IMR-90 (cell line): ENCODE data around the gene LILRB2. TPM values are rescaled to one million over a fixed set of nuclear protein-coding genes. Genes with fewer than 3 reads are reported as not detected.

Experiments
- ATAC-seq: fragments of 200-7000 bp; cut with Tn5 transposase; 2 replicates; pipeline ENCODE4 v1.9.1; 2020; ENCODE audit warnings: low read depth, mild to moderate bottlenecking, moderate library complexity
- BruUV-seq: library from RNA; stranded (reverse); fragments of 400-500 nt; replicated peaks from 2 replicates; lab custom pipeline; 2021; lab: Mats Ljungman, UMichigan
- CTCF ChIA-PET: fragments of 300-600 bp; formaldehyde crosslinking; extraction: SDS; loops from one replicate; lab custom pipeline; 2021; ENCODE audit warnings: antibody characterized with exemption; lab: Yijun Ruan, JAX
- POLR2A ChIA-PET: fragments of 300-600 bp; sonication (Branson Sonifier 250); formaldehyde crosslinking; loops from one replicate; lab custom pipeline; 2022; ENCODE audit warnings: antibody characterized with exemption; ENCODE audit not compliant: unreplicated experiment; lab: Charles Lee
- DNase-seq: peaks from one replicate; pipeline ENCODE4 v3.0.0; 2013
- H2AFZ ChIP-seq: replicated peaks from 2 replicates; pipeline ENCODE3; 2013; ENCODE audit warnings: low read length, mild to moderate bottlenecking; ENCODE audit not compliant: poor library complexity
- H2AK5ac ChIP-seq: 2 replicates; pipeline ENCODE4 v1.6.1; 2013; ENCODE audit warnings: low read depth, low read length, inconsistent platforms
- H2AK9ac ChIP-seq: replicated peaks from 2 replicates; pipeline ENCODE3; 2013; ENCODE audit warnings: mild to moderate bottlenecking, low read depth, low read length, moderate library complexity; ENCODE audit not compliant: poor library complexity
- H2BK120ac ChIP-seq: 2 replicates; pipeline ENCODE4 v1.6.1; 2013; ENCODE audit warnings: low read depth, low read length, inconsistent platforms
- H2BK15ac ChIP-seq: 3 replicates; pipeline ENCODE4 v1.6.1; 2013; ENCODE audit warnings: low read depth, low read length, inconsistent platforms
- H2BK20ac ChIP-seq: 2 replicates; pipeline ENCODE4 v1.6.1; 2013; ENCODE audit warnings: low read depth, mild to moderate bottlenecking, inconsistent platforms, low read length, moderate library complexity
- H2BK5ac ChIP-seq: 2 replicates; pipeline ENCODE4 v1.6.1; 2013; ENCODE audit warnings: mild to moderate bottlenecking, low read depth, low read length, inconsistent platforms; ENCODE audit not compliant: poor library complexity, severe bottlenecking
- H3K14ac ChIP-seq: replicated peaks from 2 replicates; pipeline ENCODE4 v1.6.1; 2013; ENCODE audit warnings: low read depth, low read length, inconsistent platforms
- H3K18ac ChIP-seq: 2 replicates; pipeline ENCODE4 v1.6.1; 2013; ENCODE audit warnings: low read depth, low read length, control low read depth
- H3K23ac ChIP-seq: 2 replicates; pipeline ENCODE4 v1.6.1; 2013; ENCODE audit warnings: low read depth, low read length, inconsistent platforms
- H3K27ac ChIP-seq: 2 replicates; pipeline ENCODE4 v1.5.1; 2013; ENCODE audit warnings: mild to moderate bottlenecking, control low read depth, low read length; ENCODE audit not compliant: insufficient read depth
- H3K27me3 ChIP-seq: 2 replicates; pipeline ENCODE4 v1.6.1; 2013; ENCODE audit warnings: low read length; ENCODE audit not compliant: control insufficient read depth, insufficient read depth
- H3K36me3 ChIP-seq: 2 replicates; pipeline ENCODE4 v1.6.1; 2013; ENCODE audit warnings: low read length, mixed read lengths; ENCODE audit not compliant: control insufficient read depth, insufficient read depth
- H3K4ac ChIP-seq: 2 replicates; pipeline ENCODE4 v1.6.1; 2013; ENCODE audit warnings: low read depth, low read length, inconsistent platforms
- H3K4me1 ChIP-seq: 2 replicates; pipeline ENCODE4 v1.6.1; 2013; ENCODE audit warnings: low read length, mixed read lengths; ENCODE audit not compliant: control insufficient read depth, insufficient read depth
- H3K4me2 ChIP-seq: 2 replicates; pipeline ENCODE4 v1.6.1; 2013; ENCODE audit warnings: low read depth, mild to moderate bottlenecking, control low read depth, low read length, moderate library complexity
- H3K4me3 ChIP-seq: 2 replicates; pipeline ENCODE4 v1.5.1; 2013; ENCODE audit warnings: low read depth, mild to moderate bottlenecking, control low read depth, low read length, moderate library complexity; ENCODE audit not compliant: insufficient read depth
- H3K56ac ChIP-seq: 2 replicates; pipeline ENCODE4 v1.6.1; 2013; ENCODE audit warnings: low read length, inconsistent platforms; ENCODE audit not compliant: insufficient read depth; ENCODE audit errors: extremely low read depth
- H3K79me1 ChIP-seq, 2 experiments: 2 replicates each; pipeline ENCODE4 v1.6.1; 2013; ENCODE audit warnings: low read length in 2 of 2, inconsistent platforms in 1 of 2, low read depth in 1 of 2
- H3K9ac ChIP-seq: 2 replicates; pipeline ENCODE4 v1.6.1; 2013; ENCODE audit warnings: low read depth, low read length, control low read depth
- H3K9me1 ChIP-seq: 2 replicates; pipeline ENCODE4 v1.6.1; 2013; ENCODE audit warnings: low read length, inconsistent platforms; ENCODE audit not compliant: insufficient read depth
- H3K9me3 ChIP-seq: 2 replicates; pipeline ENCODE4 v1.6.1; 2013; ENCODE audit warnings: low read length; ENCODE audit not compliant: control insufficient read depth, insufficient read depth
- H4K20me1 ChIP-seq: 2 replicates; pipeline ENCODE4 v1.6.1; 2013; ENCODE audit warnings: low read length, inconsistent platforms; ENCODE audit not compliant: insufficient read depth
- H4K5ac ChIP-seq: 2 replicates; pipeline ENCODE4 v1.6.1; 2013; ENCODE audit warnings: mild to moderate bottlenecking, low read depth, low read length, control low read depth
- H4K8ac ChIP-seq, 2 experiments: 2 replicates each; pipeline ENCODE4 v1.6.1; 2013; ENCODE audit warnings: low read depth in 2 of 2, low read length in 2 of 2, control low read depth in 1 of 2, inconsistent platforms in 1 of 2
- H4K91ac ChIP-seq: 2 replicates; pipeline ENCODE4 v1.6.1; 2013; ENCODE audit warnings: low read depth, low read length, inconsistent platforms; ENCODE audit not compliant: insufficient read depth
- BHLHE40 ChIP-seq: fragments of 150-350 bp; IDR thresholded peaks from 2 replicates; pipeline ENCODE4 v1.6.1; 2016; ENCODE audit warnings: mild to moderate bottlenecking, low read depth, low read length
- CEBPB ChIP-seq: IDR thresholded peaks from 2 replicates; pipeline ENCODE4 v1.6.1; 2012; ENCODE audit warnings: low read depth, low read length, improper control_type of control experiment
- CHD1 ChIP-seq: IDR thresholded peaks from 2 replicates; pipeline ENCODE4 v1.6.1; 2012; ENCODE audit warnings: low read depth, low read length, improper control_type of control experiment
- CTCF ChIP-seq: conservative IDR thresholded peaks from 2 replicates; pipeline ENCODE4 v1.5.1; 2012; ENCODE audit warnings: mild to moderate bottlenecking, low read depth, low read length, improper control_type of control experiment
- ELK1 ChIP-seq: fragments of 150-350 bp; IDR thresholded peaks from 2 replicates; pipeline ENCODE4 v1.6.1; 2016; ENCODE audit warnings: low read depth, mild to moderate bottlenecking, low read length, moderate library complexity, borderline replicate concordance
- FOS ChIP-seq: fragments of 150-350 bp; IDR thresholded peaks from 2 replicates; pipeline ENCODE4 v1.6.1; 2016; ENCODE audit warnings: low read depth, low read length
- MAFK ChIP-seq: IDR thresholded peaks from 2 replicates; pipeline ENCODE4 v1.6.1; 2012; ENCODE audit warnings: low read depth, low read length, improper control_type of control experiment
- MAZ ChIP-seq: IDR thresholded peaks from 2 replicates; pipeline ENCODE4 v1.6.1; 2012; ENCODE audit warnings: low read depth, mild to moderate bottlenecking, low read length, improper control_type of control experiment, moderate library complexity, borderline replicate concordance
- MXI1 ChIP-seq: IDR thresholded peaks from 2 replicates; pipeline ENCODE4 v1.6.1; 2012; ENCODE audit warnings: low read depth, mild to moderate bottlenecking, low read length, moderate library complexity, borderline replicate concordance
- NFE2L2 ChIP-seq: fragments of 150-350 bp; IDR thresholded peaks from 2 replicates; pipeline ENCODE4 v1.6.1; 2016; ENCODE audit warnings: low read depth, mild to moderate bottlenecking, low read length
- POLR2A ChIP-seq: IDR thresholded peaks from 2 replicates; pipeline ENCODE4 v1.6.1; 2012; ENCODE audit warnings: mild to moderate bottlenecking, low read depth, low read length
- RAD21 ChIP-seq: IDR thresholded peaks from 2 replicates; pipeline ENCODE4 v1.6.1; 2012; ENCODE audit warnings: low read length, improper control_type of control experiment
- RCOR1 ChIP-seq: IDR thresholded peaks from 2 replicates; pipeline ENCODE4 v1.6.1; 2012; ENCODE audit warnings: mild to moderate bottlenecking, low read length, improper control_type of control experiment; ENCODE audit not compliant: insufficient replicate concordance
- RFX5 ChIP-seq: IDR thresholded peaks from 2 replicates; pipeline ENCODE4 v1.8.0; 2012; ENCODE audit warnings: low read depth, mild to moderate bottlenecking, low read length, moderate library complexity
- SMC3 ChIP-seq: fragments of 150-350 bp; IDR thresholded peaks from 2 replicates; pipeline ENCODE4 v1.6.1; 2016; ENCODE audit warnings: low read depth, mild to moderate bottlenecking, antibody characterized with exemption, low read length, moderate library complexity
- USF2 ChIP-seq: fragments of 150-350 bp; IDR thresholded peaks from 2 replicates; pipeline ENCODE4 v1.6.1; 2017; ENCODE audit warnings: mild to moderate bottlenecking, antibody characterized with exemption, low read length, low read depth
- WGBS, 2 experiments: methylation state at CpG; one replicate each; pipeline versions ENCODE4 v1.1.5 to v1.1.7; 2013; ENCODE audit warnings: missing lambda C conversion rate in 2 of 2; ENCODE audit not compliant: insufficient read length in 1 of 2; ENCODE audit errors: extremely low coverage in 2 of 2; 5-methylcytosine and 5-hydroxymethylcytosine counted together
- dilution Hi-C: fragments of 300-500 bp; cut with HindIII; formaldehyde crosslinking; loops from one replicate; pipeline ENCODE4 v1.14.3; 2018; ENCODE audit warnings: low sequenced_read_pairs; ENCODE audit not compliant: unreplicated experiment
- in situ Hi-C: fragments of 300-500 bp; cut with MboI; formaldehyde crosslinking; loops from 3 replicates; pipeline ENCODE4 v1.14.3; 2019; ENCODE audit warnings: low sequenced_read_pairs, inconsistent platforms, mixed read lengths
- intact Hi-C: fragments of 100-400 bp; cut with micrococcal nuclease; formaldehyde crosslinking; loops from 2 replicates; pipeline ENCODE4 v1.10.0; 2022
- polyA plus RNA-seq, 3 experiments: library from polyadenylated mRNA; depleted of rRNA; stranded (reverse); fragments of >200 nt; gene quantifications; 2 replicates each; pipeline ENCODE4 v1.2.3, GENCODE V29; 2012; ENCODE audit warnings: low replicate concordance in 1 of 3
- total RNA-seq: library from RNA; depleted of rRNA; stranded (reverse); fragments of >200 nt; gene quantifications from 2 replicates; pipeline ENCODE4 v1.2.3, GENCODE V29; 2012

LILRB2 gene
- total and polyA plus RNA-seq, 2 of the 4 experiments (the other 2 are of a cell fraction): not detected

- intact Hi-C loops (no loop called here), dilution Hi-C loops (no loop called here), in situ Hi-C loops (no loop called here)
- WGBS, 2 experiments: no CpG with 5 or more reads among the region's 9 CpGs
- Histone ChIP-seq H3K27me3 (no peaks in the 10 kb centered on the region; the same call in 1 of the 2 replicates), H3K56ac (no peak overlapping the region), H4K5ac (no peak overlapping the region), H2BK5ac (no peak overlapping the region), H3K4ac (no peak overlapping the region), H4K20me1 (no peaks in the 10 kb centered on the region), H4K8ac (no peak overlapping the region), H3K9me1 (no peaks in the 10 kb centered on the region), H4K91ac (no peak overlapping the region), H3K18ac (no peak overlapping the region), H3K4me1 (no peaks in the 10 kb centered on the region), H2AK9ac (no peak overlapping the region), H2BK120ac (no peak overlapping the region), H2AFZ (no peak overlapping the region), H2BK20ac (no peak overlapping the region), H3K79me1 (no peaks in the 10 kb centered on the region), H3K14ac (no peak overlapping the region), H3K9me3 (no peaks in the 10 kb centered on the region), H2AK5ac (no peak overlapping the region), H3K36me3 (no peaks in the 10 kb centered on the region), H3K27ac (no peak overlapping the region), H3K4me3 (no peak overlapping the region), H3K23ac (no peak overlapping the region), H3K9ac (no peak overlapping the region), H2BK15ac (no peak overlapping the region), H3K4me2 (no peak overlapping the region)
- no TSS peak for BruUV-seq
- ATAC-seq: no peak
- DNase-seq: no peak
- ChIA-PET POLR2A (no interaction called here), CTCF (no interaction called here)
- no peak for TF ChIP-seq CEBPB
- no peak for TF ChIP-seq SMC3
- no peak for TF ChIP-seq RFX5
- TF ChIP-seq CTCF: no peak
- TF ChIP-seq RCOR1: no peak
- no peak for TF ChIP-seq MAZ
- no peak for TF ChIP-seq ELK1
- TF ChIP-seq POLR2A: no peak
- no peak for TF ChIP-seq RAD21
- no peak for TF ChIP-seq CHD1
- TF ChIP-seq MAFK: no peak
- TF ChIP-seq USF2: no peak
- TF ChIP-seq FOS: no peak
- TF ChIP-seq BHLHE40: no peak
- no peak for TF ChIP-seq MXI1
- TF ChIP-seq NFE2L2: no peak
Observed at GRCh38 chr19:54275951-54276350, 5.0 kb downstream of the LILRB2 start.
